Endothelial cell of umbilical vein (primary cell): ENCODE data around the gene SLC16A2. TPM values are rescaled to one million over a fixed set of nuclear protein-coding genes. Genes with fewer than 3 reads are reported as not detected.

Source experiments
- BruUV-seq: library from RNA; stranded (reverse); fragments of 400-500 nt; replicated peaks from 2 replicates; lab custom pipeline; 2021; lab: Mats Ljungman, UMichigan
- CTCF ChIA-PET: fragments of 300-600, 350-600 bp; sonication (Branson Sonifier 250); formaldehyde crosslinking; loops from one replicate; lab custom pipeline; 2021; ENCODE audit warnings: antibody characterized with exemption, inconsistent platforms; lab: Charles Lee
- POLR2A ChIA-PET: fragments of 300-600, 350-600 bp; sonication (Branson Sonifier 250); formaldehyde crosslinking; loops from one replicate; lab custom pipeline; 2021; ENCODE audit warnings: antibody characterized with exemption, inconsistent platforms; lab: Charles Lee
- DNase-seq: peaks from one replicate; pipeline ENCODE4 v3.0.0-alpha.2; 2011; ENCODE audit warnings: low read depth, low spot score
- FAIRE-seq: peaks from 2 replicates; lab custom pipeline; 2011; peaks lifted over from hg19 to GRCh38; lab: Jason Lieb, UNC
- H2AFZ ChIP-seq: 2 replicates; pipeline ENCODE4 v1.6.0; 2012; ENCODE audit warnings: low read depth, low read length, control low read depth, inconsistent platforms
- H3K27ac ChIP-seq: 2 replicates; pipeline ENCODE4 v1.5.1; 2011; ENCODE audit warnings: low read depth, mild to moderate bottlenecking, control low read depth, low read length, moderate library complexity; ENCODE audit not compliant: insufficient read depth
- H3K27me3 ChIP-seq, 2 experiments: 2 replicates each; pipeline versions ENCODE4 v1.6.0 to v1.6.1; 2011; ENCODE audit warnings: low read length in 2 of 2, mixed read lengths in 1 of 2; ENCODE audit not compliant: control insufficient read depth in 2 of 2, insufficient read depth in 2 of 2
- H3K36me3 ChIP-seq, 2 experiments: 2 replicates in 1 of 2; 3 replicates in 1 of 2; pipeline ENCODE4 v1.5.1; 2011; ENCODE audit warnings: low read length in 2 of 2, mild to moderate bottlenecking in 1 of 2, moderate library complexity in 1 of 2; ENCODE audit not compliant: control insufficient read depth in 2 of 2, insufficient read depth in 2 of 2; ENCODE audit errors: extremely low read depth in 1 of 2
- H3K4me1 ChIP-seq: 3 replicates; pipeline ENCODE4 v1.5.1; 2011; ENCODE audit warnings: mild to moderate bottlenecking, low read length; ENCODE audit not compliant: control insufficient read depth, insufficient read depth; ENCODE audit errors: extremely low read depth
- H3K4me2 ChIP-seq: 2 replicates; pipeline ENCODE4 v1.6.1; 2011; ENCODE audit warnings: low read length, control low read depth, mixed read lengths; ENCODE audit not compliant: insufficient read depth
- H3K4me3 ChIP-seq, 3 experiments: fragments of 200-600 bp in 1 of 3; sonication (generic), shearing (Covaris generic) in 1 of 3; replicated peaks in 1 of 3; 2 replicates each; pipeline ENCODE4 v1.5.1; 2011 to 2016; ENCODE audit warnings: control low read depth in 3 of 3, low read length in 3 of 3, mild to moderate bottlenecking in 2 of 3, inconsistent platforms in 1 of 3, low read depth in 1 of 3, moderate library complexity in 1 of 3; ENCODE audit not compliant: insufficient read depth in 1 of 3
- H3K79me2 ChIP-seq: 2 replicates; pipeline ENCODE4 v1.6.0; 2012; ENCODE audit warnings: low read length, inconsistent platforms; ENCODE audit not compliant: control insufficient read depth, insufficient read depth
- H3K9ac ChIP-seq: replicated peaks from 2 replicates; pipeline ENCODE3; 2011; ENCODE audit warnings: low read length, control low read depth; ENCODE audit not compliant: insufficient read depth; ENCODE audit errors: extremely low read depth
- H3K9me1 ChIP-seq: replicated peaks from 3 replicates; pipeline ENCODE4 v1.6.0; 2011; ENCODE audit warnings: mild to moderate bottlenecking, low read length; ENCODE audit not compliant: control insufficient read depth, insufficient read depth; ENCODE audit errors: extremely low read depth
- H3K9me3 ChIP-seq: replicated peaks from 2 replicates; pipeline ENCODE4 v1.5.1; 2012; ENCODE audit warnings: low read length, inconsistent platforms; ENCODE audit not compliant: control insufficient read depth, insufficient read depth
- H4K20me1 ChIP-seq: replicated peaks from 2 replicates; pipeline ENCODE3; 2011; ENCODE audit warnings: mild to moderate bottlenecking, low read length; ENCODE audit not compliant: control insufficient read depth, insufficient read depth; ENCODE audit errors: extremely low read depth
- EZH2 ChIP-seq: IDR thresholded peaks from 2 replicates; pipeline ENCODE4 v1.6.1; 2012; ENCODE audit warnings: borderline replicate concordance, low read depth, mild to moderate bottlenecking, moderate library complexity, low read length, inconsistent platforms; ENCODE audit not compliant: severe bottlenecking
- FOS ChIP-seq: IDR thresholded peaks from 2 replicates; pipeline ENCODE4 v1.6.1; 2011; ENCODE audit warnings: mild to moderate bottlenecking, low read length, moderate library complexity, borderline replicate concordance; ENCODE audit not compliant: insufficient read depth
- GATA2 ChIP-seq: IDR thresholded peaks from 2 replicates; pipeline ENCODE4 v1.7.0; 2011; ENCODE audit warnings: low read depth, mild to moderate bottlenecking, moderate library complexity, mixed read lengths, low read length; ENCODE audit not compliant: insufficient read length, insufficient read depth
- JUN ChIP-seq: IDR thresholded peaks from 2 replicates; pipeline ENCODE4 v1.6.1; 2011; ENCODE audit warnings: borderline replicate concordance, low read depth; ENCODE audit not compliant: insufficient read length, insufficient read depth
- MYC ChIP-seq: IDR thresholded peaks from one replicate; pipeline ENCODE4 v1.6.1; 2011; ENCODE audit warnings: mild to moderate bottlenecking, low read depth, low read length
- POLR2A ChIP-seq: IDR thresholded peaks from 2 replicates; pipeline ENCODE4 v1.6.1; 2012; ENCODE audit warnings: low read depth, mild to moderate bottlenecking, control low read depth, low read length
- POLR2AphosphoS5 ChIP-seq: IDR thresholded peaks from 2 replicates; pipeline ENCODE4 v1.6.1; 2012; ENCODE audit warnings: low read depth, mild to moderate bottlenecking, control low read depth, low read length, moderate library complexity; ENCODE audit not compliant: insufficient read depth
- dilution Hi-C: fragments of 300-500 bp; cut with MboI; formaldehyde crosslinking; loops from one replicate; pipeline ENCODE4 v1.15.0; 2019; ENCODE audit warnings: low sequenced_read_pairs; ENCODE audit not compliant: extremely low pct_ligation_motif_present
- intact Hi-C: fragments of 100-400 bp; cut with micrococcal nuclease; formaldehyde crosslinking; loops from one replicate; pipeline ENCODE4 v1.10.0; 2022
- polyA plus RNA-seq, 4 experiments: library from polyadenylated mRNA; depleted of rRNA in 3 of 4; stranded (reverse) in 3 of 4; unstranded in 1 of 4; fragments of >200 nt; gene quantifications; 2 replicates each; pipeline versions ENCODE4 v1.2.1 to v1.2.3, GENCODE V29; 2011 to 2012; ENCODE audit warnings: missing spikeins in 1 of 4
- total RNA-seq: library from RNA; stranded (reverse); gene quantifications from 2 replicates; pipeline ENCODE4 v1.2.3, GENCODE V29; 2021
- TF ChIP-seq, protein P1 (sequence below), 2 donors: IDR thresholded peaks; 1 replicate in 1 of 2; 2 replicates in 1 of 2; pipeline ENCODE4 v1.5.1; 2011; ENCODE audit warnings: low read length in 2 of 2, mild to moderate bottlenecking in 2 of 2, moderate library complexity in 2 of 2, control low read depth in 1 of 2, inconsistent platforms in 1 of 2, low read depth in 1 of 2; ENCODE audit not compliant: insufficient read depth in 1 of 2; ENCODE audit errors: extremely low read depth in 1 of 2
- TF ChIP-seq, protein P2 (sequence below): IDR thresholded peaks from 2 replicates; pipeline ENCODE4 v1.6.1; 2011; ENCODE audit not compliant: insufficient read depth, insufficient read length

Gene SLC16A2
- total and polyA plus RNA-seq, 2 donors (not counting 3 experiments of a cell fraction or from before 2014, with no cell fraction given), result 3.1 to 3.6 TPM

DNA sequence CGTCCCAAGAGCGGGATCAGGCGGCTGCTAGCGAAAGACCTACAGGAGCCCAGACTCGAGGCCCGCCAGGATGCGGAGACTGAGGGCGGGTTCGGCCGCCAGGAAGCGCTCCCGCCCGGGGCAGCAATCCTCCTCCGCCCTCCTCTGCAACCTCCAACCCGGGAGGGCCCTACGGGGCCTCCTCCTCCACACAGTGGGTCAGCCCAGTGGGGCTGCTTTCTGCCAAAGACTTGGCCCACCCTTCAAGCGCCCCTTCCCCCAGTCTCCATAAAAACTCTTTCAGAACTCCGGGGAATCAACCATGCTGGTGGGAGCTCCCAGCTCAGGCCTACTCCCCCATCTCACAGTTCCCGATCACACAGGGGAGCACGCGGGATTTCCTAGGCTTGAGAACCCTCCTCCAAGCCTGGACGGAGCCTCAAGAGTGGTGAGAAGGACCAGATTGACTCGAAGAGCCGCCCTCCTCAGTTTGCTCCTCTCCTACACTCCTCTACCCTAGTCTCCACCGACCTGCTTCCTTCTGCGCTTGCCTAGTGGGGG lies 115.6 kb downstream of the SLC16A2 start:
- ChIA-PET POLR2A (interaction anchor here (0.9 kb wide), 1 partner anchor 77 kb away, joined by 3 read pairs; the partner anchor contains the start of gene RLIM), CTCF (interaction anchor here (1.0 kb wide), 1 partner anchor 117 kb away, joined by 3 read pairs; no protein-coding TSS in a partner anchor)
- DNase-seq (peak; percentile 15), FAIRE-seq (peak; percentile 24)
- peak overlapping the region; percentile 68 for H2AFZ ChIP-seq
- peak overlapping the region; percentile 42 for H3K4me2 ChIP-seq
- H4K20me1 ChIP-seq, result no peaks in the 10 kb centered on the region
- TSS peak; percentile 38 for BruUV-seq
- dilution Hi-C loops (no loop called here), intact Hi-C loops (loop anchor here (1.0 to 5.0 kb wide), 4 partner anchors 13 to 245 kb away; no protein-coding TSS in a partner anchor)
- H3K27me3 ChIP-seq, result no peaks in the 10 kb centered on the region
- peak overlapping the region in 2 of 3 experiments; percentile 7 to 46 for H3K4me3 ChIP-seq
- no peaks in the 10 kb centered on the region for H3K36me3 ChIP-seq
- peaks cover 9% of the 10 kb centered on the region for H3K4me1 ChIP-seq
- H3K9me3 ChIP-seq, result no peaks in the 10 kb centered on the region
- no peaks in the 10 kb centered on the region for H3K9me1 ChIP-seq
- H3K9ac ChIP-seq, result peak overlapping the region; percentile 68
- H3K79me2 ChIP-seq, result no peaks in the 10 kb centered on the region
- peak overlapping the region; percentile 68 for H3K27ac ChIP-seq
- no peak for TF ChIP-seq GATA2
- TF ChIP-seq, protein P1, sequence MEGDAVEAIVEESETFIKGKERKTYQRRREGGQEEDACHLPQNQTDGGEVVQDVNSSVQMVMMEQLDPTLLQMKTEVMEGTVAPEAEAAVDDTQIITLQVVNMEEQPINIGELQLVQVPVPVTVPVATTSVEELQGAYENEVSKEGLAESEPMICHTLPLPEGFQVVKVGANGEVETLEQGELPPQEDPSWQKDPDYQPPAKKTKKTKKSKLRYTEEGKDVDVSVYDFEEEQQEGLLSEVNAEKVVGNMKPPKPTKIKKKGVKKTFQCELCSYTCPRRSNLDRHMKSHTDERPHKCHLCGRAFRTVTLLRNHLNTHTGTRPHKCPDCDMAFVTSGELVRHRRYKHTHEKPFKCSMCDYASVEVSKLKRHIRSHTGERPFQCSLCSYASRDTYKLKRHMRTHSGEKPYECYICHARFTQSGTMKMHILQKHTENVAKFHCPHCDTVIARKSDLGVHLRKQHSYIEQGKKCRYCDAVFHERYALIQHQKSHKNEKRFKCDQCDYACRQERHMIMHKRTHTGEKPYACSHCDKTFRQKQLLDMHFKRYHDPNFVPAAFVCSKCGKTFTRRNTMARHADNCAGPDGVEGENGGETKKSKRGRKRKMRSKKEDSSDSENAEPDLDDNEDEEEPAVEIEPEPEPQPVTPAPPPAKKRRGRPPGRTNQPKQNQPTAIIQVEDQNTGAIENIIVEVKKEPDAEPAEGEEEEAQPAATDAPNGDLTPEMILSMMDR (IDR thresholded peaks at IDR 0.05; ENCODE audit: extremely low read depth in 1 of 2, insufficient read depth in 1 of 2, low read depth in 1 of 2, low read length in 2 of 2), result peak in 1 of 2 donors; percentile 2

DNA sequence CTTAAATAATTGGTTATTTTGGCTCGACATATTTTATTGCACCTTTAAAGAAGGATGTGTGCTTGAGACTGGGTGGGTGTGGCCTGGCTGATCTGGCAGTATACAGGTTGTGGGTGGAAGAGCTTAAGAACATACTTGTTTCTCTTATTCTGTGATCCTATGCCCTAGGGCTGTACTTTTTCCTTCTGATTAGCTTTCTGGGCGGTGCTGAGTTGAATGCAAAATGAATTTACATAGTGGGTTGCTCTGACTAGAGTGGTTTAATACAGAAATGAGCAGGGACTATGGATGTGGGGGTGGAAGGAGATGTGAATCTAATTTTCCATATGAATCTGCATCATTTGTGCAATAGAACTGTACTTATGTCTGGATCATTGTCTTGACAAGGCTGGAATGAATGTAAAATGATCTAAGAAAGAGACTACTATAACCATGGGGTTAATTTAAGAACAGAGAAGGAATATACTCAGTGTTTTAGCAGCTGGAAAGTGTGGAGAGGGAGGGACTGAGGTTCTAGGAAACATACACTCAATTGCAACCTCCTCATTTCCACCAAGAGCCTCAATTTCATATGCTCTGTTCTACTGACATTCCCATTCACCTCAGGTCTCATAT lies 119.4 kb downstream of the SLC16A2 start:
- no peaks in the 10 kb centered on the region for H4K20me1 ChIP-seq
- BruUV-seq, result no TSS peak
- dilution Hi-C loops, result no loop called here
- intact Hi-C loops, result no loop called here
- no peaks in the 10 kb centered on the region for H3K9me1 ChIP-seq
- H3K4me3 ChIP-seq, result no peak overlapping the region
- no peaks in the 10 kb centered on the region for H3K9me3 ChIP-seq
- DNase-seq (no peak), FAIRE-seq (peak; percentile 35)
- H3K27ac ChIP-seq, result no peak overlapping the region
- H2AFZ ChIP-seq, result no peak overlapping the region
- no peak overlapping the region for H3K4me2 ChIP-seq
- no peaks in the 10 kb centered on the region for H3K79me2 ChIP-seq
- no peaks in the 10 kb centered on the region for H3K36me3 ChIP-seq
- H3K4me1 ChIP-seq, result peaks cover 5% of the 10 kb centered on the region
- no peaks in the 10 kb centered on the region for H3K27me3 ChIP-seq
- TF ChIP-seq, protein P1 (IDR thresholded peaks at IDR 0.05; ENCODE audit: extremely low read depth in 1 of 2, insufficient read depth in 1 of 2, low read depth in 1 of 2, low read length in 2 of 2), result no peak
- TF ChIP-seq EZH2 (no peak), FOS (no peak), POLR2AphosphoS5 (no peak), MYC (no peak), GATA2 (no peak), JUN (no peak), POLR2A (no peak)
- TF ChIP-seq, protein P2, sequence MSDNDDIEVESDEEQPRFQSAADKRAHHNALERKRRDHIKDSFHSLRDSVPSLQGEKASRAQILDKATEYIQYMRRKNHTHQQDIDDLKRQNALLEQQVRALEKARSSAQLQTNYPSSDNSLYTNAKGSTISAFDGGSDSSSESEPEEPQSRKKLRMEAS, result no peak
- ChIA-PET POLR2A (no interaction called here), CTCF (no interaction called here)
- no peak overlapping the region for H3K9ac ChIP-seq
